IMR-90 (cell line): Measurements from ENCODE around the gene TMEM126B.

ENCODE experiments used
- BHLHE40 ChIP-seq: fragments of 150-350 bp; IDR thresholded peaks from 2 replicates; pipeline ENCODE4 v1.6.1; 2016; ENCODE audit warnings: mild to moderate bottlenecking, low read depth, low read length
- CEBPB ChIP-seq: IDR thresholded peaks from 2 replicates; pipeline ENCODE4 v1.6.1; 2012; ENCODE audit warnings: low read depth, low read length, improper control_type of control experiment
- CHD1 ChIP-seq: IDR thresholded peaks from 2 replicates; pipeline ENCODE4 v1.6.1; 2012; ENCODE audit warnings: low read depth, low read length, improper control_type of control experiment
- CTCF ChIP-seq: conservative IDR thresholded peaks from 2 replicates; pipeline ENCODE4 v1.5.1; 2012; ENCODE audit warnings: mild to moderate bottlenecking, low read depth, low read length, improper control_type of control experiment
- ELK1 ChIP-seq: fragments of 150-350 bp; IDR thresholded peaks from 2 replicates; pipeline ENCODE4 v1.6.1; 2016; ENCODE audit warnings: low read depth, mild to moderate bottlenecking, low read length, moderate library complexity, borderline replicate concordance
- FOS ChIP-seq: fragments of 150-350 bp; IDR thresholded peaks from 2 replicates; pipeline ENCODE4 v1.6.1; 2016; ENCODE audit warnings: low read depth, low read length
- MAZ ChIP-seq: IDR thresholded peaks from 2 replicates; pipeline ENCODE4 v1.6.1; 2012; ENCODE audit warnings: low read depth, mild to moderate bottlenecking, low read length, improper control_type of control experiment, moderate library complexity, borderline replicate concordance
- NFE2L2 ChIP-seq: fragments of 150-350 bp; IDR thresholded peaks from 2 replicates; pipeline ENCODE4 v1.6.1; 2016; ENCODE audit warnings: low read depth, mild to moderate bottlenecking, low read length
- POLR2A ChIP-seq: IDR thresholded peaks from 2 replicates; pipeline ENCODE4 v1.6.1; 2012; ENCODE audit warnings: mild to moderate bottlenecking, low read depth, low read length
- RAD21 ChIP-seq: IDR thresholded peaks from 2 replicates; pipeline ENCODE4 v1.6.1; 2012; ENCODE audit warnings: low read length, improper control_type of control experiment
- RCOR1 ChIP-seq: IDR thresholded peaks from 2 replicates; pipeline ENCODE4 v1.6.1; 2012; ENCODE audit warnings: mild to moderate bottlenecking, low read length, improper control_type of control experiment; ENCODE audit not compliant: insufficient replicate concordance
- RFX5 ChIP-seq: IDR thresholded peaks from 2 replicates; pipeline ENCODE4 v1.8.0; 2012; ENCODE audit warnings: low read depth, mild to moderate bottlenecking, low read length, moderate library complexity
- USF2 ChIP-seq: fragments of 150-350 bp; IDR thresholded peaks from 2 replicates; pipeline ENCODE4 v1.6.1; 2017; ENCODE audit warnings: mild to moderate bottlenecking, antibody characterized with exemption, low read length, low read depth

- TF ChIP-seq CTCF, result no peak
- no peak for TF ChIP-seq RFX5
- no peak for TF ChIP-seq POLR2A
- no peak for TF ChIP-seq RAD21
- TF ChIP-seq BHLHE40, result no peak
- no peak for TF ChIP-seq USF2
- TF ChIP-seq MAZ, result no peak
- TF ChIP-seq RCOR1, result no peak
- TF ChIP-seq CEBPB, result no peak
- TF ChIP-seq FOS, result no peak
- TF ChIP-seq ELK1, result no peak
- TF ChIP-seq NFE2L2, result no peak
- no peak for TF ChIP-seq CHD1
These were observed 54.2 kb downstream of the TMEM126B start for GRCh38 chr11:85682330-85683305.
